Suprapubic skin (tissue), 4 donors: ENCODE measurements around the gene PHF21A.

ENCODE experiments used
- EP300 ChIP-seq: sonication (generic); formaldehyde crosslinking; IDR thresholded peaks from one replicate; pipeline ENCODE4 v1.6.1; 2017; ENCODE audit warnings: antibody characterized with exemption
- POLR2A ChIP-seq, 2 donors: fragments of 450-650 bp; IDR thresholded peaks; one replicate each; pipeline ENCODE4 v1.6.1; 2017; ENCODE audit warnings: antibody characterized with exemption in 2 of 2, mild to moderate bottlenecking in 2 of 2, moderate library complexity in 2 of 2
- POLR2AphosphoS5 ChIP-seq, 3 donors: sonication (generic); formaldehyde crosslinking; IDR thresholded peaks; one replicate each; pipeline ENCODE4 v1.6.1; 2017; ENCODE audit warnings: antibody characterized with exemption in 3 of 3
- TF ChIP-seq, protein P1 (sequence below), 2 donors: fragments of 200-600 bp in 1 of 2; fragments of 450-650 bp in 1 of 2; sonication (generic) in 1 of 2; IDR thresholded peaks; one replicate each; pipeline ENCODE4 v1.5.1; 2016 to 2019; ENCODE audit warnings: antibody characterized with exemption in 2 of 2, mild to moderate bottlenecking in 1 of 2, moderate library complexity in 1 of 2

DNA sequence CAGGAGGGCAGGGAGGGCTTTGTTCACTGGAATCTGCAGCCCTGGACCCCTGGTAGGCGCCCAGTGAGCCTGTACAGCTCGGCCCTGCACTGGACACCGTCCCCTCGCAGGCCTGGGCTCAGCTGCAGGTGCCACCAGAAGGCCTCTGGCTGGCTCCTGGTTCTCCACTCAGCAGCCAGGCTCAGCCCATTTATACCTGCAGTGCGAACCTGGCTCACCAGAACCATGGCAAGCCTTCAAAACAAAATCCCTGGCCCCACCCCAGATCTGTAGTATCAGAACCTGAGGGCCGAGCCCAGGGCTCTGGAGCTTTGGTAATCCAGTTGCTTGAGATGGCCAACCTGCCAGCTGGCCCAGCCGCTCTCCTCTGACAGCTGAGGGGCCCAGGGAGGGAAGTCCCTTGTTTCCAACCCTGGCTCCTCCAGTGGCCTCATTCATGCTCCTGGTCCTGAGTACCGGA, 213.3 kb downstream of the PHF21A start:
- TF ChIP-seq, protein P1, sequence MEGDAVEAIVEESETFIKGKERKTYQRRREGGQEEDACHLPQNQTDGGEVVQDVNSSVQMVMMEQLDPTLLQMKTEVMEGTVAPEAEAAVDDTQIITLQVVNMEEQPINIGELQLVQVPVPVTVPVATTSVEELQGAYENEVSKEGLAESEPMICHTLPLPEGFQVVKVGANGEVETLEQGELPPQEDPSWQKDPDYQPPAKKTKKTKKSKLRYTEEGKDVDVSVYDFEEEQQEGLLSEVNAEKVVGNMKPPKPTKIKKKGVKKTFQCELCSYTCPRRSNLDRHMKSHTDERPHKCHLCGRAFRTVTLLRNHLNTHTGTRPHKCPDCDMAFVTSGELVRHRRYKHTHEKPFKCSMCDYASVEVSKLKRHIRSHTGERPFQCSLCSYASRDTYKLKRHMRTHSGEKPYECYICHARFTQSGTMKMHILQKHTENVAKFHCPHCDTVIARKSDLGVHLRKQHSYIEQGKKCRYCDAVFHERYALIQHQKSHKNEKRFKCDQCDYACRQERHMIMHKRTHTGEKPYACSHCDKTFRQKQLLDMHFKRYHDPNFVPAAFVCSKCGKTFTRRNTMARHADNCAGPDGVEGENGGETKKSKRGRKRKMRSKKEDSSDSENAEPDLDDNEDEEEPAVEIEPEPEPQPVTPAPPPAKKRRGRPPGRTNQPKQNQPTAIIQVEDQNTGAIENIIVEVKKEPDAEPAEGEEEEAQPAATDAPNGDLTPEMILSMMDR (IDR thresholded peaks at IDR 0.05) = no peak
- TF ChIP-seq POLR2A (IDR thresholded peaks at IDR 0.05) (no peak), POLR2AphosphoS5 (IDR thresholded peaks at IDR 0.05) (no peak), EP300 (no peak)
